ENCODE measurements around the gene ACKR3. TPM values are rescaled to one million over a fixed set of nuclear protein-coding genes. Genes with fewer than 3 reads are reported as not detected.

ACKR3 gene
- total RNA-seq, 4 donors from 2014 or later, result 24.9 to 52.9 (median 51.0) TPM

- H3K4me1 ChIP-seq, result no peaks in the 10 kb centered on the region
- no peak for DNase-seq (ENCODE audit: extremely low spot score)
- H3K9me3 ChIP-seq, result no peaks in the 10 kb centered on the region
- intact Hi-C loops (cut with DNase I), result no loop called here
- H3K4me3 ChIP-seq, result no peak overlapping the region
- no peak overlapping the region for H3K27ac ChIP-seq (replicated peaks in 1 of 4)
- H3K27me3 ChIP-seq, result peaks cover 0 to 11% (median 0%) of the 10 kb centered on the region in 4 donors
- no peak for TF ChIP-seq CTCF (IDR thresholded peaks at IDR 0.05)
- no peak for TF ChIP-seq POLR2A (IDR thresholded peaks at IDR 0.05; ENCODE audit: low read depth)
- no peak for TF ChIP-seq POLR2AphosphoS5 (IDR thresholded peaks at IDR 0.05)
- no peak for TF ChIP-seq EP300 (IDR thresholded peaks at IDR 0.05)
- no peaks in the 10 kb centered on the region for H3K36me3 ChIP-seq
- 98% methylated on average over 4 of the region's 6 CpGs for WGBS
These were observed 46.4 kb downstream of the ACKR3 start for GRCh38 chr2:236616031-236616430.

- H3K4me3 ChIP-seq, result no peak overlapping the region
- intact Hi-C loops (cut with DNase I), result no loop called here
- no peaks in the 10 kb centered on the region for H3K36me3 ChIP-seq
- H3K27ac ChIP-seq (replicated peaks in 1 of 4), result no peak overlapping the region
- H3K4me1 ChIP-seq, result no peaks in the 10 kb centered on the region
- TF ChIP-seq CTCF (IDR thresholded peaks at IDR 0.05) (no peak), EP300 (IDR thresholded peaks at IDR 0.05) (no peak), POLR2AphosphoS5 (IDR thresholded peaks at IDR 0.05) (no peak), POLR2A (IDR thresholded peaks at IDR 0.05; ENCODE audit: low read depth) (no peak)
- DNase-seq (ENCODE audit: extremely low spot score), result no peak
- H3K9me3 ChIP-seq, result no peaks in the 10 kb centered on the region
- peaks cover 0 to 11% (median 0%) of the 10 kb centered on the region in 4 donors for H3K27me3 ChIP-seq
- 95% methylated on average over 7 of the region's 7 CpGs for WGBS
These were observed 47.0 kb downstream of the ACKR3 start for GRCh38 chr2:236616624-236617023.

- no peak overlapping the region for H3K4me3 ChIP-seq
- no peak for DNase-seq (ENCODE audit: extremely low spot score)
- H3K4me1 ChIP-seq, result no peaks in the 10 kb centered on the region
- intact Hi-C loops (cut with DNase I), result no loop called here
- no peak overlapping the region for H3K27ac ChIP-seq (replicated peaks in 1 of 4)
- H3K27me3 ChIP-seq, result peaks cover 0 to 11% (median 0%) of the 10 kb centered on the region in 4 donors
- no peaks in the 10 kb centered on the region for H3K36me3 ChIP-seq
- 97% methylated on average over 6 of the region's 6 CpGs for WGBS
- H3K9me3 ChIP-seq, result no peaks in the 10 kb centered on the region
- TF ChIP-seq POLR2A (IDR thresholded peaks at IDR 0.05; ENCODE audit: low read depth), result no peak
- no peak for TF ChIP-seq CTCF (IDR thresholded peaks at IDR 0.05)
These were observed 47.7 kb downstream of the ACKR3 start for GRCh38 chr2:236617221-236617737.

- TF ChIP-seq POLR2A (IDR thresholded peaks at IDR 0.05; ENCODE audit: low read depth), result no peak
- TF ChIP-seq POLR2AphosphoS5 (IDR thresholded peaks at IDR 0.05), result no peak
- TF ChIP-seq EP300 (IDR thresholded peaks at IDR 0.05), result no peak
- no peak for TF ChIP-seq CTCF (IDR thresholded peaks at IDR 0.05)
- DNase-seq (ENCODE audit: extremely low spot score), result no peak
- intact Hi-C loops (cut with DNase I), result no loop called here
- Histone ChIP-seq H3K27ac (replicated peaks in 1 of 4) (no peak overlapping the region), H3K4me1 (no peaks in the 10 kb centered on the region), H3K27me3 (peaks cover 0 to 11% (median 0%) of the 10 kb centered on the region in 4 donors), H3K9me3 (no peaks in the 10 kb centered on the region), H3K4me3 (no peak overlapping the region), H3K36me3 (no peaks in the 10 kb centered on the region)
- WGBS, result 93% methylated on average over 10 of the region's 10 CpGs
These were observed 48.2 kb downstream of the ACKR3 start for GRCh38 chr2:236617796-236618195.

- 84% methylated on average over 7 of the region's 7 CpGs for WGBS
- no peak overlapping the region for H3K27ac ChIP-seq (replicated peaks in 1 of 4)
- H3K4me1 ChIP-seq, result no peaks in the 10 kb centered on the region
- no peak for TF ChIP-seq POLR2AphosphoS5 (IDR thresholded peaks at IDR 0.05)
- TF ChIP-seq CTCF (IDR thresholded peaks at IDR 0.05), result no peak
- no peak for TF ChIP-seq EP300 (IDR thresholded peaks at IDR 0.05)
- TF ChIP-seq POLR2A (IDR thresholded peaks at IDR 0.05; ENCODE audit: low read depth), result no peak
- no peak for DNase-seq (ENCODE audit: extremely low spot score)
- intact Hi-C loops (cut with DNase I), result no loop called here
- no peak overlapping the region for H3K4me3 ChIP-seq
- no peaks in the 10 kb centered on the region for H3K36me3 ChIP-seq
- no peaks in the 10 kb centered on the region for H3K9me3 ChIP-seq
- H3K27me3 ChIP-seq, result peaks cover 0 to 11% (median 0%) of the 10 kb centered on the region in 4 donors
These were observed 48.7 kb downstream of the ACKR3 start for GRCh38 chr2:236618370-236618769.
